Mucosa of descending colon (tissue), 3 donors: ENCODE measurements around the gene PRDM15. TPM values are rescaled to one million over a fixed set of nuclear protein-coding genes. Genes with fewer than 3 reads are reported as not detected.

ENCODE experiments used
- ATAC-seq: fragments of 200-7000 bp; cut with Tn5 transposase; one replicate; pipeline ENCODE4 v1.9.1; 2020; ENCODE audit warnings: mild to moderate bottlenecking, moderate library complexity
- DNase-seq, 3 donors: peaks; one replicate each; pipeline ENCODE4 v3.0.0-alpha.2; 2020
- H3K36me3 ChIP-seq: fragments of 200-600 bp; one replicate; pipeline ENCODE4 v1.8.0; 2021; ENCODE audit warnings: low read depth, mild to moderate bottlenecking
- H3K4me1 ChIP-seq: fragments of 200-600 bp; one replicate; pipeline ENCODE4 v1.8.0; 2021; ENCODE audit warnings: low read depth, mild to moderate bottlenecking
- H3K4me3 ChIP-seq: fragments of 200-600 bp; one replicate; pipeline ENCODE4 v1.8.0; 2021; ENCODE audit warnings: mild to moderate bottlenecking
- H3K9me3 ChIP-seq: fragments of 200-600 bp; one replicate; pipeline ENCODE4 v1.8.0; 2021; ENCODE audit warnings: mild to moderate bottlenecking
- intact Hi-C, 2 donors: fragments of 100-400 bp; cut with DNase I in 1 of 2; cut with micrococcal nuclease in 1 of 2; formaldehyde crosslinking; loops; one replicate each; pipeline versions ENCODE4 v1.11.0 to v1.11.1; 2022; cut with DNase I, micrococcal nuclease
- total RNA-seq, 3 donors: library from RNA; stranded (reverse); fragmentation: NEBNext Ultra II Directional in 2 of 3; extraction: Animal tissue kit (Norgen Biotek cat#: 25700) in 2 of 3; gene quantifications; one replicate each; pipeline versions ENCODE4 v1.2.1 to v1.2.4, GENCODE V29; 2021 to 2023
- TF ChIP-seq, protein P1 (sequence below): fragments of 200-600 bp; IDR thresholded peaks from one replicate; pipeline ENCODE4 v1.8.0; 2022; ENCODE audit warnings: antibody characterized with exemption, mild to moderate bottlenecking
- donor health status: DM: no; HTN: no; CAD: no; lungs with moderate emphysema.
- donor health status: DM: no; HTN: no; CAD: no.
- donor health status: DM: no; HTN: yes; CAD: no.

Gene PRDM15
- total RNA-seq, 3 donors from 2014 or later: 7.4 to 10.3 (median 8.3) TPM

DNA sequence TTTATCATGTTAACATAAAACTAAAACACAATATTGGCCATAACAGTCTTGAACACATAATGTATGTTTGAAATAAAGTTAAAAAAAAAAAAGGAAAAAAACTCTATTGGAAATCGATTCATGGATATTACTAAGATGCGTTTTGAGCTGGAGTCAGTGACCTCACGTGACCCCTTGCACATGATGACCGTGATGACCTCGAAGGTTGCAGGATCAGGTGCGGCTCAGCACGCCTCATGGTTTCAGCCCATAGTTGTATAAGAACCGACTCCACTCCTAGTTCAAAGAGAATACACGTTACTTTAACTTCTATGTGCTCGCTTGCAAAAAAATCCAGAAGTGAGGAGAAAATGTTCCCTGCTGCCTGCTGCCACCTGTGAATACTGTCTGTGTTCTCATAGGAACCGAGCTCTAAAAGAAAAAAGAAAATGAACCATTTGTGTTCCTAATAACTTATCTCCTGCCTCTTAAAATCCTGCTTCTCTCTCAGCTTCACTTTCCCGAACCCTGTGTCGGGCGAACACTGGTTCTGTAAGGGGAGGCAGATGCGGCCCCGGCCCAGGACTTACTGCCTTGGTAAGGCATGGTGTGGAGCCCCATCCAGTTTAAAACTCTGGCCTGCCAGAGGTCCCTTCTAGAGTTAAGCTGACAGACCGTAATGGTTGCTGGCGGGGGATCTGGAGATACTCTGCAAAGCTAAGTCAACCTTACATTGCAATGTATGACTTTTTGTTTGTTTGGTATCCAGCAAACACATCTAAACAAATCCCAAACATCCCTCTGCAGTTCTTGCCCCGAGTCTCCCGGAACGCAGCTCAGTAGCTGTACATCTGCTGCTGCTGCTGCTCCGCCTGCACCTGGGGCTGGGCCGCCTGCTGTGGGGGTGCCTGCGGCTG lies 78.5 kb downstream of the PRDM15 start:
- Histone ChIP-seq H3K36me3 (no peaks in the 10 kb centered on the region), H3K4me1 (no peaks in the 10 kb centered on the region), H3K9me3 (no peaks in the 10 kb centered on the region), H3K4me3 (no peak overlapping the region)
- intact Hi-C loops: no loop called here
- TF ChIP-seq, protein P1, sequence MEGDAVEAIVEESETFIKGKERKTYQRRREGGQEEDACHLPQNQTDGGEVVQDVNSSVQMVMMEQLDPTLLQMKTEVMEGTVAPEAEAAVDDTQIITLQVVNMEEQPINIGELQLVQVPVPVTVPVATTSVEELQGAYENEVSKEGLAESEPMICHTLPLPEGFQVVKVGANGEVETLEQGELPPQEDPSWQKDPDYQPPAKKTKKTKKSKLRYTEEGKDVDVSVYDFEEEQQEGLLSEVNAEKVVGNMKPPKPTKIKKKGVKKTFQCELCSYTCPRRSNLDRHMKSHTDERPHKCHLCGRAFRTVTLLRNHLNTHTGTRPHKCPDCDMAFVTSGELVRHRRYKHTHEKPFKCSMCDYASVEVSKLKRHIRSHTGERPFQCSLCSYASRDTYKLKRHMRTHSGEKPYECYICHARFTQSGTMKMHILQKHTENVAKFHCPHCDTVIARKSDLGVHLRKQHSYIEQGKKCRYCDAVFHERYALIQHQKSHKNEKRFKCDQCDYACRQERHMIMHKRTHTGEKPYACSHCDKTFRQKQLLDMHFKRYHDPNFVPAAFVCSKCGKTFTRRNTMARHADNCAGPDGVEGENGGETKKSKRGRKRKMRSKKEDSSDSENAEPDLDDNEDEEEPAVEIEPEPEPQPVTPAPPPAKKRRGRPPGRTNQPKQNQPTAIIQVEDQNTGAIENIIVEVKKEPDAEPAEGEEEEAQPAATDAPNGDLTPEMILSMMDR: no peak
- ATAC-seq (no peak), DNase-seq (no peak)

DNA sequence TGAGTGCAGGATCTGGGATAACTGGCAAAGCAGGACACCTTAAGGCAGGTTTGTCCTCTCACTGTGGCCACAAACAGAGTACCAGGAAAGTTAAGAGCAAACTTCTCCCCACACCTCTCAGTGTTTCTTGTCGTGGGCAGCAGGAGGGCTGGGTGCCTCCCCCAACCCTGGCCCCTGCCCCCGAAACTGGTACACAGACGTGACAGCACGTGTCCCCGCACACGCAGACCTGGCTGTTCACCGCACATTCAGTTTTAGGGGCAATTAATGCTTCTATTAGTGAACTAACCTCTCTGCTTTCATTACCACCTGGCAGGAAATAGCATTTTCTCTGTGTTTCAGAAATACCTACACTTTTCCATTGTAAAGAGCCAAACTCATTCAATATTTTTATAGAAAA lies 79.4 kb downstream of the PRDM15 start:
- no peak overlapping the region for H3K4me3 ChIP-seq
- no peaks in the 10 kb centered on the region for H3K4me1 ChIP-seq
- TF ChIP-seq, protein P1: no peak
- no peaks in the 10 kb centered on the region for H3K36me3 ChIP-seq
- H3K9me3 ChIP-seq: no peaks in the 10 kb centered on the region
- ATAC-seq (no peak), DNase-seq (no peak)
- intact Hi-C loops: no loop called here

DNA sequence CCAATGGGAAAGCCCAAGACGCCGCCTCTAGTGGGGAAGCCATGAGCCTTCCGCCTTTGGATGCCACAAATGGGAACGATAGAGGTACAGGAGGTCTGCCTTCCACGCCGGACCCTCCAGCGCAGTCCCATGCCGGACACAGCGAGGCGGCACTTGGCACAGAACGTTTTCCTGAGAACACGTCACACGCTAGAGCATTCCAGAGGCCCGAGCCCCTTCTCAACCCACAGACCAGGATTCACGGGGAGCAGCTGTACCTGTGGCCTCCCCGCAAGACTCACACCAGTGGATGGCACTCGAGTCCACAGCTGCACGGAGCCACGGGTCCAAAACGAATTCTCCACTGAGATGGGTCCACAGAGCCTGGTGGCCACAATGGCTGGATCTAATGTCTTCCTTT lies 80.8 kb downstream of the PRDM15 start:
- no peak for DNase-seq
- TF ChIP-seq, protein P1: no peak
- no peak for ATAC-seq
- intact Hi-C loops: no loop called here
- no peaks in the 10 kb centered on the region for H3K9me3 ChIP-seq
- no peaks in the 10 kb centered on the region for H3K36me3 ChIP-seq
- no peak overlapping the region for H3K4me3 ChIP-seq
- H3K4me1 ChIP-seq: no peaks in the 10 kb centered on the region

DNA sequence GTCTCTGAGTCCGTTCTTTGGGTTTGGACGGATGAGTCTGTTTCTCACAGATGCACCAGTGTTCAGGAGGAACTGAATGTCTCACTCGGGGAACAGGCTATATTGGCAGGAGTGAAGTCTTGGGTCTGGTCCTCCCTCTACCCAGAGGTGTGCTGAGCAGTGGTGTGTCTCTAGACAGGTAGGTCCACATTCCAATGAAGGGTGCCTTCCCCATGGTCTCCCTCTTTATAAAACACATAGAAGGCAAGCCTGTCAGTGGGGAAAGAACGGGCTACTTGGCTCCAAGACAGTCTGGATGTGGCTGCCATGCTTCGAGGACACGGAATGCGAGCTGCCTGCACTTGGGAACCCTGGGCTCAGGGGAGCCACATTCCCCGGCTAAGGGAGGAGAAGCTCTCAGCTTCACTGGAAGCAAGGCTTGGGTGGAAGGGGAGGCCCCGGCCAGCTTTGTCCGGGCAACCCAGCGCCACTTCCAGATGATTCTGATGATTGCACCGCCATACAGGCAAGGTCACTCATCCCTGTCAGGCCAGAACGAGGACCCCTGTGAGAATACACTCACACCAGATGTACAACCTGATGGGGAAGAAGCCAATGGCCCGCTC lies 82.6 kb downstream of the PRDM15 start:
- intact Hi-C loops: no loop called here
- TF ChIP-seq, protein P1: no peak
- H3K9me3 ChIP-seq: peaks cover 8% of the 10 kb centered on the region
- H3K4me1 ChIP-seq: no peaks in the 10 kb centered on the region
- no peak for ATAC-seq
- H3K36me3 ChIP-seq: no peaks in the 10 kb centered on the region
- H3K4me3 ChIP-seq: no peak overlapping the region
- no peak for DNase-seq

DNA sequence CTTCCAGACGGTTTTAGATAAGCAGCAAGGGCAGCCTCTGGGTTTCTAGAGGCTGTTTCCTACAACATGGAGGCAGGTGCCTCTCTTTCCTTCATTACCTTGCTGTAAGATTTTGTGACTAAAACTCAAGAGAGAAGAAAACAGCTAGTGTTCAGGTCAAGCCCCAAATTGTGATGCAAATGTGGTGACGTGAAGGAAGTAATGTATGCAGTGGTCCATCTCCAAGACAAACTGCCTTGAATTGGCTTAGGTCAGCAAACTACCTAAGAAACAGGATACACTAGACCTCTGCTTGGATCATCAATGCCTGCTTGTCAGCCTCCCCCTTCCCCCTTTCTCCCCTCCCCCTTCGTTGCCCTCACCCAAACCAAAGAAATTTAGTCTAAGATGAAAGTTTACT lies 83.4 kb downstream of the PRDM15 start:
- Histone ChIP-seq H3K4me1 (no peaks in the 10 kb centered on the region), H3K36me3 (no peaks in the 10 kb centered on the region), H3K4me3 (no peak overlapping the region), H3K9me3 (peaks cover 8% of the 10 kb centered on the region)
- no peak for DNase-seq
- no peak for ATAC-seq
- intact Hi-C loops: no loop called here
- TF ChIP-seq, protein P1: no peak
